SU-DHL-6 (cell line): Measurements from ENCODE around the gene MYT1.

Experiments used
- H2AFZ ChIP-seq: fragments of 200-600 bp; sonication (generic); 2 replicates; pipeline ENCODE4 v1.6.1; 2014; ENCODE audit warnings: low read depth, mild to moderate bottlenecking, moderate library complexity, mixed read lengths, antibody characterized with exemption, low read length; ENCODE audit not compliant: severe bottlenecking
- H3F3A ChIP-seq: fragments of 200-600 bp; shearing (Covaris generic); 2 replicates; pipeline ENCODE4 v1.6.0; 2016; ENCODE audit warnings: antibody characterized with exemption, mild to moderate bottlenecking; ENCODE audit not compliant: insufficient read depth
- H3K27ac ChIP-seq: fragments of 200-600 bp; sonication (generic); 2 replicates; pipeline ENCODE4 v1.5.1; 2016; ENCODE audit warnings: low read depth, mild to moderate bottlenecking, low read length, moderate library complexity, mixed read lengths
- H3K27me3 ChIP-seq: fragments of 200-600 bp; sonication (generic), shearing (Covaris generic); 2 replicates; pipeline ENCODE4 v1.6.0; 2014; ENCODE audit warnings: mild to moderate bottlenecking, low read length
- H3K36me3 ChIP-seq: fragments of 200-600 bp; sonication (generic); 2 replicates; pipeline ENCODE4 v1.6.1; 2014; ENCODE audit warnings: mild to moderate bottlenecking, low read length, mixed read lengths
- H3K4me2 ChIP-seq: fragments of 300-600, 200-600 bp; shearing (Covaris generic), sonication (generic); 2 replicates; pipeline ENCODE4 v1.6.0; 2014; ENCODE audit warnings: low read length, low read depth, mild to moderate bottlenecking; ENCODE audit not compliant: poor library complexity, severe bottlenecking
- H3K4me3 ChIP-seq: fragments of 200-600 bp; sonication (generic); 2 replicates; pipeline ENCODE4 v1.5.1; 2014; ENCODE audit warnings: antibody characterized with exemption, low read length, mild to moderate bottlenecking, mixed read lengths; ENCODE audit not compliant: insufficient read depth, poor library complexity, severe bottlenecking
- H3K79me2 ChIP-seq: fragments of 200-600 bp; sonication (generic); 2 replicates; pipeline ENCODE4 v1.6.1; 2014; ENCODE audit warnings: mild to moderate bottlenecking, low read length, moderate library complexity; ENCODE audit not compliant: insufficient read depth
- H3K9ac ChIP-seq: fragments of 200-600 bp; sonication (generic); 2 replicates; pipeline ENCODE4 v1.7.0; 2014; ENCODE audit warnings: mild to moderate bottlenecking, low read length
- H3K9me2 ChIP-seq: fragments of 200-600 bp; sonication (generic); replicated peaks from 2 replicates; pipeline ENCODE4 v1.6.1; 2014; ENCODE audit warnings: low read length; ENCODE audit not compliant: insufficient read depth
- H3K9me3 ChIP-seq: fragments of 200-600 bp; sonication (generic); 2 replicates; pipeline ENCODE4 v1.6.1; 2014; ENCODE audit warnings: low read length, mixed read lengths; ENCODE audit not compliant: insufficient read depth
- H4K20me1 ChIP-seq: fragments of 200-600 bp; sonication (generic); 2 replicates; pipeline ENCODE4 v1.6.1; 2014; ENCODE audit warnings: low read depth, mild to moderate bottlenecking, antibody characterized with exemption, low read length, moderate library complexity, mixed read lengths
- EZH2phosphoT487 ChIP-seq: fragments of 200-600 bp; sonication (generic), shearing (Covaris generic); conservative IDR thresholded peaks from 2 replicates; pipeline ENCODE4 v1.6.1; 2018; ENCODE audit warnings: mild to moderate bottlenecking, antibody characterized with exemption, low read length, moderate library complexity, mixed read lengths
- TF ChIP-seq, protein P1 (sequence below): fragments of 200-600 bp; sonication (generic); IDR thresholded peaks from one replicate; pipeline ENCODE4 v1.5.1; 2017; ENCODE audit warnings: antibody characterized with exemption, mild to moderate bottlenecking, low read length, moderate library complexity; ENCODE audit not compliant: insufficient read depth, poor library complexity, severe bottlenecking

Gene MYT1

GRCh38 chr20:64230461-64231145 lies 66.4 kb downstream of the MYT1 start:
- no peaks in the 10 kb centered on the region for H3K9me2 ChIP-seq
- H3K27me3 ChIP-seq: no peaks in the 10 kb centered on the region
- no peaks in the 10 kb centered on the region for H4K20me1 ChIP-seq
- no peak overlapping the region for H3K4me3 ChIP-seq
- H3K27ac ChIP-seq: no peak overlapping the region
- H3K4me2 ChIP-seq: no peak overlapping the region
- no peak overlapping the region for H2AFZ ChIP-seq
- H3K36me3 ChIP-seq: no peaks in the 10 kb centered on the region
- TF ChIP-seq EZH2phosphoT487: no peak
- TF ChIP-seq, protein P1, sequence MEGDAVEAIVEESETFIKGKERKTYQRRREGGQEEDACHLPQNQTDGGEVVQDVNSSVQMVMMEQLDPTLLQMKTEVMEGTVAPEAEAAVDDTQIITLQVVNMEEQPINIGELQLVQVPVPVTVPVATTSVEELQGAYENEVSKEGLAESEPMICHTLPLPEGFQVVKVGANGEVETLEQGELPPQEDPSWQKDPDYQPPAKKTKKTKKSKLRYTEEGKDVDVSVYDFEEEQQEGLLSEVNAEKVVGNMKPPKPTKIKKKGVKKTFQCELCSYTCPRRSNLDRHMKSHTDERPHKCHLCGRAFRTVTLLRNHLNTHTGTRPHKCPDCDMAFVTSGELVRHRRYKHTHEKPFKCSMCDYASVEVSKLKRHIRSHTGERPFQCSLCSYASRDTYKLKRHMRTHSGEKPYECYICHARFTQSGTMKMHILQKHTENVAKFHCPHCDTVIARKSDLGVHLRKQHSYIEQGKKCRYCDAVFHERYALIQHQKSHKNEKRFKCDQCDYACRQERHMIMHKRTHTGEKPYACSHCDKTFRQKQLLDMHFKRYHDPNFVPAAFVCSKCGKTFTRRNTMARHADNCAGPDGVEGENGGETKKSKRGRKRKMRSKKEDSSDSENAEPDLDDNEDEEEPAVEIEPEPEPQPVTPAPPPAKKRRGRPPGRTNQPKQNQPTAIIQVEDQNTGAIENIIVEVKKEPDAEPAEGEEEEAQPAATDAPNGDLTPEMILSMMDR: no peak
- H3F3A ChIP-seq: no peaks in the 10 kb centered on the region
- no peaks in the 10 kb centered on the region for H3K79me2 ChIP-seq
- no peaks in the 10 kb centered on the region for H3K9me3 ChIP-seq
- no peak overlapping the region for H3K9ac ChIP-seq

DNA sequence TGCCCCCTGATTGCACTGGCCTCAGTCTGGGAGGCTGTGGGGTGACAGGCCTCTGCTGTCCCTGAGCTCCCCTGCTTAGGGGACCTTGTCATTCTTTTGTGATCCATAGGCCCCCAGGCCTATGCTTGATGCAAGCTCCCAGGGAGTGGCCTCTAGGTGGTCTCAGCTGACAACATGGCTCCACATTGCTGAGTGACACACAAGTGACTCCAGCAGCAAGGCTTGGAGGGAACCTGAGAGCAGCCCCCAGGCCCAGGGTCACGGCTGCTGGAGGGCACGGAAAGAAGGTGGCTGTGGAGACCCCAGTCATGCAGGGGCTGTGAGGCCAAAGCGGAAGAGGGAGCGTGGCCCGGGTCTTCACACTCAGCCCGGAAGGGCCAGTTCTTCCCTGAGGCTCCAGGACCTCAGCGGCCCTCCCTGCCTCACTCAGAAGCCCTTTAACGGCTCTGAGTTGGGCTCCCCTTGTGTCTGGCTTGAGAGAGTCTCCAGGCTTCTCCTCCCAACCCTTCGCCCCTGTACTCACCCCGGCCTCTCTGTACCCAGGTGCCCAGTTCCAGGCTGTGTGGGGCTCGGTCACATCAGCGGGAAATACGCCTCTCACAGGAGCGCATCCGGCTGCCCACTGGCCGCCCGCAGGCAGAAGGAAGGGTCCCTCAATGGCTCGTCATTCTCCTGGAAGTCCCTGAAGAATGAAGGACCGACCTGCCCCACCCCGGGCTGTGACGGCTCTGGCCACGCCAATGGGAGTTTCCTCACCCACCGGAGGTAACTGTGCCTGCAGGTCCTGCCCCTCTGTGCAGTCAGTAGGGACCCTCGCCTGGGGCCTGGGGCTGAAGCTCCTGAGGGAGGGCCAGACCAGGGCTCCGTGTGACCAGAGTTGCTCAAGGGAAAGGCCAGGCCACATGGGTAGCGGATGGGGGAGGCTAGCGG lies 67.6 kb downstream of the MYT1 start:
- no peak overlapping the region for H3K27ac ChIP-seq
- H3K27me3 ChIP-seq: no peaks in the 10 kb centered on the region
- no peak overlapping the region for H3K4me3 ChIP-seq
- H3K4me2 ChIP-seq: no peak overlapping the region
- no peak for TF ChIP-seq EZH2phosphoT487
- TF ChIP-seq, protein P1: no peak
- no peak overlapping the region for H3K9ac ChIP-seq
- H3K36me3 ChIP-seq: no peaks in the 10 kb centered on the region
- H2AFZ ChIP-seq: no peak overlapping the region
- H4K20me1 ChIP-seq: no peaks in the 10 kb centered on the region
- no peaks in the 10 kb centered on the region for H3K9me3 ChIP-seq
- H3K9me2 ChIP-seq: no peaks in the 10 kb centered on the region
- H3F3A ChIP-seq: no peaks in the 10 kb centered on the region
- no peaks in the 10 kb centered on the region for H3K79me2 ChIP-seq

DNA sequence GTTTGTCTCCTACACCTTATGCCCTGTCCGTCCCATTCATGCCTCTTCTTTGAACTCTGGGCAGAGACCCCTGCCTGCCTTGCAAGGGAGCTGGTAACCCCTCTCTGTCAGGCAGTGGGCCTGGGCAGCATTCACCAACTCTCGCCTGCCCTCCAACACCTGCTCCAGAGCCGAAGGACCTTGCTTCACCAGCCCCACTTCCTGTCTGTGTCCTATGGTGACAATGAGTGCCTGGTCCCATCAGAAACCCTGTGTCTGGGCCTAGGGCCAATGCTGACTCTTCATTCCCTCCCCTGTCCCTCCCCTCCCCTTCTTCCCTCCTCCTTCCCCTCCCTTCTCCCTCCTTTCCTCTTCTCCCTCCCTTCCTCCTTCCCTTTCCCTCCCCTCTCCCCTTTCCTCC lies 68.5 kb downstream of the MYT1 start:
- Histone ChIP-seq H4K20me1 (no peaks in the 10 kb centered on the region), H3F3A (no peaks in the 10 kb centered on the region), H3K27me3 (no peaks in the 10 kb centered on the region), H2AFZ (no peak overlapping the region), H3K79me2 (no peaks in the 10 kb centered on the region), H3K9ac (no peak overlapping the region), H3K27ac (no peak overlapping the region), H3K36me3 (no peaks in the 10 kb centered on the region), H3K9me2 (no peaks in the 10 kb centered on the region), H3K4me3 (no peak overlapping the region), H3K4me2 (no peak overlapping the region), H3K9me3 (no peaks in the 10 kb centered on the region)
- TF ChIP-seq, protein P1: no peak
- TF ChIP-seq EZH2phosphoT487: no peak
